Heart left ventricle (tissue), 13 donors: ENCODE measurements around the gene TRPC4.

Experiments used
- POLR2A ChIP-seq, 2 donors: fragments of 450-650 bp; IDR thresholded peaks; one replicate each; pipeline ENCODE4 v1.6.1; 2017; ENCODE audit warnings: antibody characterized with exemption in 2 of 2, mild to moderate bottlenecking in 2 of 2, moderate library complexity in 2 of 2
- TF ChIP-seq, protein P1 (sequence below), 12 donors: fragments of 200-600 bp; sonication (generic) in 4 of 12; IDR thresholded peaks; one replicate each; pipeline versions ENCODE4 v1.5.0 to v1.8.0; 2018 to 2022; ENCODE audit warnings: antibody characterized with exemption in 12 of 12, mild to moderate bottlenecking in 5 of 12
- donor health status: ischemic (EF 13 %, LVEDD 7.1; RV severe dilation, severe dysfunction).
- donor health status: DM: no; HTN: yes; CAD: no.
- donor health status: DM: no; HTN: no; CAD: no.
- donor health status: ischemic (EF 25% LVEDD 6.9; RV normal size, moderate dysfunction).
- donor health status: ischemic (EF 25% LVEDD 5.7; RV mildly dilated, moderate dysfunction).
- donor health status: ischemic (EF 35%, LVEDD 5.7; RV mildly dilated, moderate dysfunction).
- donor health status: nonischemic (EF 11% LVEDD 7.7; RV severe dilation, severe dysfunction).
- donor health status: DM: yes; HTN: yes; CAD: no.
- donor health status: PGD.
- donor health status: ischemic (EF 29% LVEDD 5.4; RV normal size, mild dysfunction).
- donor health status: nonischemic (EF 23%, LVEDD 6.1; RV moderate dilation, normal function).

DNA sequence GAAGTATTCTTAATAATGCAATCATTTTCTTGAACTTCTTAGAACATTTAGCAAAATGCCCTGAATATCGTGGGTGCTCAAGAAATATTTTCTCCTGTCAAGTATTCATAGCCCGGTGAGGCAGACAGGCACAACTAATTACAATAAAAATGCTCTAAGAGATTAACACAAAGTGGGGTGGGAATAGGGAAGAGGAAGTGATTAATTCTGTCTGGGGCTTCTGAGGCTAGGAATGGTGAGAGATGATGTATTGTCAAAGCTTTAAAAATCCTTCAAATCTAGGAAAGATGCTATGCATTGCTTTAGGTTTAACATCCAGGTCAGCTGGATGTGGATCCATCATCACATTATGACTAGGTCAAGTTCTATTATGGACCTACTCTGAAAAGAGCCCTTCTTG is 204.2 kb downstream of the TRPC4 start:
- TF ChIP-seq, protein P1, sequence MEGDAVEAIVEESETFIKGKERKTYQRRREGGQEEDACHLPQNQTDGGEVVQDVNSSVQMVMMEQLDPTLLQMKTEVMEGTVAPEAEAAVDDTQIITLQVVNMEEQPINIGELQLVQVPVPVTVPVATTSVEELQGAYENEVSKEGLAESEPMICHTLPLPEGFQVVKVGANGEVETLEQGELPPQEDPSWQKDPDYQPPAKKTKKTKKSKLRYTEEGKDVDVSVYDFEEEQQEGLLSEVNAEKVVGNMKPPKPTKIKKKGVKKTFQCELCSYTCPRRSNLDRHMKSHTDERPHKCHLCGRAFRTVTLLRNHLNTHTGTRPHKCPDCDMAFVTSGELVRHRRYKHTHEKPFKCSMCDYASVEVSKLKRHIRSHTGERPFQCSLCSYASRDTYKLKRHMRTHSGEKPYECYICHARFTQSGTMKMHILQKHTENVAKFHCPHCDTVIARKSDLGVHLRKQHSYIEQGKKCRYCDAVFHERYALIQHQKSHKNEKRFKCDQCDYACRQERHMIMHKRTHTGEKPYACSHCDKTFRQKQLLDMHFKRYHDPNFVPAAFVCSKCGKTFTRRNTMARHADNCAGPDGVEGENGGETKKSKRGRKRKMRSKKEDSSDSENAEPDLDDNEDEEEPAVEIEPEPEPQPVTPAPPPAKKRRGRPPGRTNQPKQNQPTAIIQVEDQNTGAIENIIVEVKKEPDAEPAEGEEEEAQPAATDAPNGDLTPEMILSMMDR (IDR thresholded peaks at IDR 0.05): no peak
- TF ChIP-seq POLR2A (IDR thresholded peaks at IDR 0.05): no peak
